Pancreas (tissue), 10 donors: ENCODE data around the gene FGF8. TPM values are rescaled to one million over a fixed set of nuclear protein-coding genes. Genes with fewer than 3 reads are reported as not detected.

Source experiments
- ATAC-seq, 4 donors: fragments of 200-7000 bp; cut with Tn5 transposase; one replicate each; pipeline versions ENCODE4 v1.8.0 to v1.9.1; 2020; ENCODE audit warnings: mild to moderate bottlenecking in 4 of 4, moderate library complexity in 4 of 4
- DNase-seq, 6 donors: peaks; one replicate each; pipeline ENCODE4 v3.0.0-alpha.2; 2020
- FAIRE-seq: peaks from 2 replicates; lab custom pipeline; 2012; peaks lifted over from hg19 to GRCh38; lab: Jason Lieb, UNC
- H3K27ac ChIP-seq, 4 donors: fragments of 200-600 bp; sonication (generic); 1 replicate in 3 of 4; 2 replicates in 1 of 4; pipeline versions ENCODE4 v1.5.0 to v1.8.0; 2020
- H3K27me3 ChIP-seq, 4 donors: fragments of 200-600 bp; one replicate each; pipeline ENCODE4 v1.8.0; 2021
- H3K36me3 ChIP-seq, 3 donors: fragments of 200-600 bp; sonication (generic) in 1 of 3; one replicate each; pipeline versions ENCODE4 v1.5.0 to v1.8.0; 2020 to 2021
- H3K4me1 ChIP-seq, 3 donors: fragments of 200-600 bp; one replicate each; pipeline ENCODE4 v1.8.0; 2021
- H3K4me3 ChIP-seq, 4 donors: fragments of 200-600 bp; sonication (generic) in 2 of 4; one replicate each; pipeline versions ENCODE4 v1.5.0 to v1.8.0; 2020 to 2021
- H3K9me3 ChIP-seq, 4 donors: fragments of 200-600 bp; one replicate each; pipeline ENCODE4 v1.8.0; 2021
- CTCF ChIP-seq, 4 donors: fragments of 200-600 bp; sonication (generic) in 3 of 4; IDR thresholded peaks; one replicate each; pipeline versions ENCODE4 v1.5.0 to v1.8.0; 2021; ENCODE audit warnings: antibody characterized with exemption in 4 of 4
- WGBS, 2 donors: extraction: QIAGEN DNeasy Blood & Tissue Kit; methylation state at CpG; one replicate each; pipeline ENCODE4 v1.1.7; 2013; 5-methylcytosine and 5-hydroxymethylcytosine counted together
- intact Hi-C, 3 donors: fragments of 100-400 bp; cut with DNase I; formaldehyde crosslinking; loops; one replicate each; pipeline versions ENCODE4 v1.11.1 to v1.14.2; 2022
- polyA plus RNA-seq, 2 donors: library from polyadenylated mRNA; stranded (reverse); fragments of 200-250 nt; gene quantifications; one replicate each; pipeline ENCODE4 v1.2.3, GENCODE V29; 2013
- total RNA-seq, 6 donors: library from RNA; stranded (reverse); fragmentation: NEBNext Ultra II Directional in 4 of 6; extraction: Animal tissue kit (Norgen Biotek cat#: 25700) in 4 of 6; gene quantifications; one replicate each; pipeline versions ENCODE4 v1.2.1 to v1.2.4, GENCODE V29; 2021 to 2023
- donor health status: healthy with polysubstance abuse.
- donor health status: DM: no; HTN: no; CAD: no; lungs with moderate emphysema.
- donor health status: DM: no; HTN: no; CAD: no.
- donor health status: control.
- donor health status: control.
- donor health status: Bipolar disorder and iron deficiency.
- donor health status: DM: yes; HTN: yes; CAD: no.
- donor health status: DM: no; HTN: no; CAD: no.
- donor health status: DM: no; HTN: no; CAD: no.
- donor health status: DM: yes; HTN: yes; CAD: no.

FGF8 gene
- total and polyA plus RNA-seq, 8 donors: not detected

GRCh38 chr10:101780187-101780817 is 4.4 kb upstream of the FGF8 start:
- peaks cover 3 to 23% (median 21%) of the 10 kb centered on the region in 3 donors for H3K4me1 ChIP-seq
- peaks cover 0 to 5% (median 1%) of the 10 kb centered on the region in 4 donors for H3K27me3 ChIP-seq
- H3K9me3 ChIP-seq: no peaks in the 10 kb centered on the region
- peaks cover 0 to 5% (median 0%) of the 10 kb centered on the region in 3 donors for H3K36me3 ChIP-seq
- FAIRE-seq (no peak), DNase-seq (no peak), ATAC-seq (no peak)
- TF ChIP-seq CTCF (IDR thresholded peaks at IDR 0.05): no peak
- WGBS, 2 donors: 17% methylated on average over 17 of the region's 17 CpGs
- no peak overlapping the region for H3K27ac ChIP-seq
- peak overlapping the region in 3 of 4 donors; percentile 26 to 46 (median 29) for H3K4me3 ChIP-seq
- intact Hi-C loops: loop anchor here in 1 of 3 donors (5.0 to 10.0 kb wide), 2 partner anchors 178 to 566 kb away; no protein-coding TSS in a partner anchor

DNA sequence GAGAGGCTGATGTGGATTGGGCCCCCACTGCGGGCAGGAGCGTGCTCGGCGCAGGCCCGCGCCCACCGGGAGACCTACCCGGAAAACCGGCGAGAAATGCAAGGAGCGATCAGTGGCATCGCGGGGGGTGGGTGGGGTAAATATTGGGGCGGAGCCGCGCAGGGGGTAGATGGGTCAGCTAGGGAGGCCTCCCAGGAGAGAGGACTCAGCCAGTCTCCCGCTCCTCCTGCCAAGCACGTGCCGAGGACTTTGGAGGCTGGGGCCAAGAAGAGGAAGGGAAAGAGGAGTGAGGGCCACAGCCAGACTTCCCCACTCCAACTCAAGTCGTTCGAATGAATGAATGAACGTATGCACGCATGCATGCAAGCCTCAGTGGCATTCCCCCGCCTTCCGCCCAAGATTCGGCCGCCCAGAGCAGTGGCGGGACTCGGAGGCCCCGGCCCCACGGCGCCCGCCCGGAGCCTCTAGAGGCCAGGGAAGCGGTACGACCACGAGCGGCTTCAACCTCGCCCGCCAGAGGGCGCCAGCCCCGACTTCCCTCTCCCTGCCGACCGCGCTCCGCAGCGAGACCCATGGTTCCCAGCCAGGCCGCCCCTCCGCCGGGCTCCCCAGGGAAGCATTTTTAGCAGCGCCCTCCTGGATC is 3.8 kb upstream of the FGF8 start:
- FAIRE-seq (no peak), ATAC-seq (peak; percentile 80 to 86 (median 82)), DNase-seq (peak; percentile 67 to 96 (median 82))
- Histone ChIP-seq H3K9me3 (no peaks in the 10 kb centered on the region), H3K27ac (no peak overlapping the region), H3K36me3 (no peaks in the 10 kb centered on the region), H3K27me3 (peaks cover 0 to 10% (median 4%) of the 10 kb centered on the region in 4 donors), H3K4me3 (peak overlapping the region in 3 of 4 donors; percentile 26 to 46 (median 29)), H3K4me1 (peaks cover 3 to 26% (median 24%) of the 10 kb centered on the region in 3 donors)
- TF ChIP-seq CTCF (IDR thresholded peaks at IDR 0.05): peak; percentile 87 to 90 (median 88)
- WGBS, 2 donors: 2% methylated on average over 49 to 51 of the region's 51 CpGs
- intact Hi-C loops: loop anchor here in 2 of 3 donors (5.0 to 10.0 kb wide), 3 partner anchors 165 to 565 kb away; no protein-coding TSS in a partner anchor

- DNase-seq: peak in 1 of 6 donors; percentile 32
- peaks cover 0 to 11% (median 5%) of the 10 kb centered on the region in 4 donors for H3K27me3 ChIP-seq
- peaks cover 3 to 26% (median 22%) of the 10 kb centered on the region in 3 donors for H3K4me1 ChIP-seq
- no peak overlapping the region for H3K27ac ChIP-seq
- H3K4me3 ChIP-seq: peak overlapping the region in 3 of 4 donors; percentile 26 to 46 (median 29)
- FAIRE-seq: no peak
- peak; percentile 45 to 60 (median 48) for ATAC-seq
- no peaks in the 10 kb centered on the region for H3K36me3 ChIP-seq
- intact Hi-C loops: loop anchor here in 1 of 3 donors (10.0 kb wide), 1 partner anchor 164 kb away; no protein-coding TSS in a partner anchor
- no peaks in the 10 kb centered on the region for H3K9me3 ChIP-seq
- TF ChIP-seq CTCF (IDR thresholded peaks at IDR 0.05): no peak
- 2 to 3% methylated on average over 57 to 58 of the region's 58 CpGs for WGBS, 2 donors
Observed at GRCh38 chr10:101778781-101779543, 3.0 kb upstream of the FGF8 start.

DNA sequence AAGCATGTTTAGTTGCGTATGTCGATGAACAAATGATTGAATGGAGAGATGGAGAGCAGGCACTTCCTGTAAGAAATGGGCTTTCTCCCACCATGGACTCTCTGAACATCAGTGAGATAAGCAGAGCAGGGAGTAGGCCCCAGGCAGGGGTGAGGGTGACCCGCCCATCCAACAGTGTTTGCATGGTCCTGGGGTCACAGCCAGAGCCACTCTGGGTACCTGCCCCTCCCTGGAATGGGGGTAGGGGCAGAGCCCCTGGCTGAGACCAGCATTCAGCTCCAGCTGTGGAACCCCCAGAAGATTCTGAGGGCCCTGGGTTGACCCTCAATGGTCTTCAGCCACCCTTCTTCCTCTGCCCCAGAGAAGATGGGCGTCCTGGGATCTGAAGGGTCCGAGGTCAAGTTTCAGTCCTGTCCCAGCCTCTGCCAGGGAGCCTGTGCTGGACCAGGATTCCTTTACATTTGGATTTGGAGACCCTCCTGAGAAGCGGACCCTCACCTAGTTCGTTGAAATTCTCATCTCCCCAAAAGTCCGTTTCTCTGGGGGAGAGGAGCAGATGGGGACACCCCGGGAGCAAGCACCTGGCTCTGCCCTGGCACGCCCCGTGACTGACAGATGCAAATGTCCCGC is 2.4 kb upstream of the FGF8 start:
- Histone ChIP-seq H3K4me3 (peak overlapping the region in 1 of 4 donors; percentile 46), H3K9me3 (no peaks in the 10 kb centered on the region), H3K27ac (no peak overlapping the region), H3K27me3 (peaks cover 0 to 13% (median 6%) of the 10 kb centered on the region in 4 donors), H3K36me3 (no peaks in the 10 kb centered on the region), H3K4me1 (peaks cover 0 to 26% (median 20%) of the 10 kb centered on the region in 3 donors)
- ATAC-seq (no peak), DNase-seq (no peak), FAIRE-seq (no peak)
- 46 to 48% methylated on average over 12 of the region's 12 CpGs for WGBS, 2 donors
- TF ChIP-seq CTCF (IDR thresholded peaks at IDR 0.05): no peak
- intact Hi-C loops: loop anchor here in 1 of 3 donors (10.0 kb wide), 1 partner anchor 163 kb away; no protein-coding TSS in a partner anchor
